CD1c-positive myeloid dendritic cell (primary cell): ENCODE measurements around the gene GULP1.

Experiments
- DNase-seq: peaks from one replicate; pipeline ENCODE4 v3.0.0-alpha.2; 2016; ENCODE audit errors: extremely low spot score

Gene GULP1

DNA sequence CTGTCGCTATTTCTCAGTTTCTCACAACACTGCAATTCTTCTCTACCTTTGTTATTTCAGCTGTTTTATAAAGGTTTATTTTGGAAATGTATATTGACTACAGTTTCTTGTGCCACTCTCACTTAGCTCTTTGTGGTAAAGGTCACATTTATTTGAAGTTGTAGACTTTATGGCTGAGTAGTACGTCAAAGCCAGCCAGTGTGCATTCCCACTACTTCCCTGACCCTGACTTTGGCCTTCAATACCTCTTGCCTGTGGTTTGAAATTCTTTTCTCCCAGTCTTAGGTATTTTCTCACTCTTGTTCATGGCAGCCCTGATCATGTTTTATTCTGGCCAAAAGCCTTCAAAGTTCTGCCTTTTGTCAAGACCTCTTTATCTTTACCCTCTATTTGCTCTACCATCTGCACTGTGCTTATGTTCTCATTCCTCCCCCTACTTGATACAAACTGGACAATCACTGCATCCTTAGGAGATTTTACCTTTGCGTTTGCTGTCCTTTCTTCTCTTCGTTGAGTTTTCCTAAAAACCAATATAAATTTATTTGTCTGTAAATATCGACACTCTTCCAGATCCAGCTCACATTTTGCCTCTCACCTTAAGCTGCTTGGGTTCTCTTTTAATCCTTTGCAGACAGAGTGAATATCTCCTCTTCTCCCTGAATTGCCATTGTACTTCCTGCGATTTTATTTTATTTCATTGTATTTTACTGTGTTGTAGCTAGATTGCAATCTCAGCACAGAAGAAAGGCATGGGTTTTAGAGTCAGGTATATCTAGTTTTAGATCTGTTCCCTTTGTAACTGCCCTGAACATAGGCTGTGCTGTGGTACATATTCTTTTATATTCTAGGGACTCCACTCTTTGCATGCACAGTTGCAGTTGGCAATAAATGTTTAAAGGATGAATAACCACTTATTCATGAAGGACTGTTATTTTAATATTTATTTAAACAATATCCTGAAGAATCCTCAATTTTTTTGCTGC, 31.2 kb downstream of the GULP1 start:
- no peak for DNase-seq

GRCh38 chr2:188324067-188324466, 32.4 kb downstream of the GULP1 start:
- no peak for DNase-seq

- DNase-seq: no peak
These were observed 34.6 kb downstream of the GULP1 start for GRCh38 chr2:188326290-188326668.

- no peak for DNase-seq
These were observed 35.1 kb downstream of the GULP1 start for GRCh38 chr2:188326669-188327301.

DNA sequence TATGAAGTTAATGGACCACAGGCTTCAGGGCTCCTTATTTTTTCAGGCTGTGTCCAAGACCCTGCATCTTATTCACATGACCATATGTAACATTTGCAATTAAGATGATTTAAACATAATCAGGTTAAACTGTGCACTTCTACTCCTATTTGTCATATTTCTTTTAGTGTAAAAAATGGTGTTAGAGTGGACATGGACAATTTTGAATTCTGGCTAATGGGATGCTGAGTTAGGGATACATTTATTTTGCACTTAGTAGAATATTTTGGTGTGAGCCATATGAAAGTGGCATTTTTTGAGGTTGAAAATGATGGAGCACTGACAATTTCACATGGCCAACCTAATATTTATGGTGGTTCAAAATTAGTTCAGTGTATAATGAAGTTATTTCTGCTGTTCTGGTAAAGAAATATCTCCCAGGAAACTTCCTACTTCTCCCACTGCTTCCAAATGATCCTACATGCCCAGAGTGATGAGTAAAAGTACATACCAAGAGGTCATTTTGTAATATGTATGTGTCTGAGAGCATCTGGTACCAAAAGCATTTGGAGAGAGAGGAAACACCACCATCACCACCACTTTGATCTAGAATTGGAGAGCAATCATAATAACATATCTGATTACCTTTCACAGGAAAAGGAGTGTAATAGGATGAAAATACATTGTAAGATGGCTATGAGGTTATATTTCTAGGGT, 36.0 kb downstream of the GULP1 start:
- no peak for DNase-seq

DNA sequence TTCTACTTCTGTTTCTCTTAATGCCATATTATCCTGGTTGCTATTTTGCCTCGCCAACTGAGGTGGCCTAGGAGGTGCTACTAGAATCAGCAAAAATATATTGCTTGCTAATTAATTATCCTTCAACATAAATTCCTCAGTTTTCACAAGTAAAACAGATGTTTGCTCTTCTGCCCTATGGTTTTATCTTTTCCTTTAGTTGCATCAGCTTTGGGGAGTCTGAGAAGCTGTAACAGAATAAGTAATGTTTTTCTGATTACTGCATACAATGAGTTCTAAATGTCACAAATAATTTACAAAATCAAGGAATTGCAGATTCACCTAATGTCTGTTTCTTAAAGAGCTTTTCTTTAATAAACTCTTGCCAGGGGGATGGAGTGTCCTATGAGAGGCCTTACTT, 36.7 kb downstream of the GULP1 start:
- no peak for DNase-seq

- DNase-seq: no peak
These were observed 38.8 kb downstream of the GULP1 start for GRCh38 chr2:188330316-188331053.

DNA sequence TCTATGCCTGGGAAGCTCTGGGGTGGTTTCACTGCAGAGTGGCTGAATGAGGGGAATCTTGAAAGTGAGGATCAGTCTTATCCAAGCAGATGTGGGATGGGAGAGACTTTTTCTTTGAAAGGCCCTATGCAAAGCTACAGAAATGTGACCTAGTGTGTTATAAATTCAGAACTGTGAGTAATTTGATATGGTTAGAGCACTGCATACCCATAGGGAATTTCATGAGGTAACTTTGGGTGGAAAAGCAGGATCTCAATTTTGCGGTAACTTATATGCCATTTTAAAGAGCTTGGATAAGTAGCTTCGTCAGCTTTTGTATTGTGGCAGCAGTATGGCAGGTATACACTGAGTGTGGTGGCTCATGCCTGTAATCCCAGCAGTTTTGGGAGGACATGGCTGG, 40.9 kb downstream of the GULP1 start:
- no peak for DNase-seq

DNA sequence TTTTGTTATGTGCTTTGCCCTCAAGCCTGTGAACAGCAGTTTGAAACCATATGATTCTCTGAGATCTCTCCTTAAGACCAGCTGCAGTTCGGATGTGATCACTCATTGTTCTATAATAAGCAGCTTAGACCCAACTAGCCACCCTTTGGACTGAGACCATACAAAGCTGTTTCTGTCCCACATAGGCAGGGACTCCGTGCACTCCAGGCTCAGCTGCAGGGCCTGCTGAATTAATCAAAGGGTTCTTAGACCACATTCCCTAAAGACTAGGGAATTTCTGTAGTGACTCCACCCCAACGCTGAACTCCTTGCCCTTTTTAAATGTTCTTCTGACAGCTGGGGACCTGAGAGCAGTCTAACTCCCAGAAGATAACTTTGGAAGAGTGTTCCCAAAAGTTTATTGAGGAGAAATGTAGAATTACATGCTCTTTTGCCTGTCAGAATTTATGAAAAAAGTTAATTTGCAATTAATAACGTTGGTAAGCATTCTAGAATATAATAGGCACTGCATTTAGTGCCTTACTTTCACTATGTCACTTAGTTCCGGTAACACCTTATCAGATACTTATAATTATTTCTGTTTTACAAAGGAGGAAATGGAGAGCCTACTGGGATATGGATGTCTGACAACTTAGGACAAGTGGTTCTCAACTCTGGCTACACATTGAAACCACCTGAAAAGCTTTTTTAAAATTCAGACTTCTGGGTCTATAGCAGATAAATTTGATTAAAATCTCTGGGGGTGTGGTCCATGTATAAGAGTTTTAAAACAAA, 42.3 kb downstream of the GULP1 start:
- no peak for DNase-seq

DNA sequence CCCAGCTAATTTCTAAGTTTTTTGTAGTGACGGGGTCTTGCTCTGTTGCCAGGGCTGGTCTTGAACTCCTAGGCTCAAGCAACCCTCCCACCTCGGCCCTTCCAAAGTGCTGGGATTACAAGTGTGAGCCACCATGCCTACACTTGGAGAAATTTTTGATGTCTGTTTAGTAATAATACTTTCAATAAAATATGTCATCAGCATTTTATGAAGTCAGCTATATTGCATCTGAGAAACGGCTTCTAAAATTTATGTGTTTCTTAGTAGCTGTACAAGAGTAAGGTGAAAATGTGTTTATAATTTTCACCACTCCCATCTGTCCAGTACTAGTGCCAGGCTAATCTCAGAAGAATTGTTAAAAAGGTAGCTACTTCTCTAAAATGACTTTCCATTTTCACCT, 46.8 kb downstream of the GULP1 start:
- DNase-seq: no peak

GRCh38 chr2:188340257-188340656, 48.6 kb downstream of the GULP1 start:
- DNase-seq: no peak

DNA sequence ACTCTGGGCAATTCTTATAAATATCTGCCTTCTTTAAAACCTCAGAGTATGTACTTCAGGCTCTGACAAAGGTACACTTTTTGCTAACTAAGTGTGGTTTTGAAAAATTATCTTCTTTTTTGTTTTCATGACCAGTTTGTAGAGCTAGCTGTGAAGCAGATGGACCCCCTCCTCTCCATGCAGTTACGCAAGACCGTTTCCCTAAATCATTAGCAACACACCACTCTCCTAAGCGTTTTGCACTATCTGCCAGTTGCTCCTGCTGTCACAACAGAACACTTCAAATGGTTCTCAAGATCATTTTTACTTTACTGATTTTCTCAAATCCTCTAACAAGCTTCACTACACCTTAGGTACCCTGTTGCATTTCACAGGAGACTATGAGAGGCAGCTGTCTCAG, 53.3 kb downstream of the GULP1 start:
- DNase-seq: no peak

GRCh38 chr2:188345426-188345825, 53.8 kb downstream of the GULP1 start:
- DNase-seq: no peak

GRCh38 chr2:188345831-188346458, 54.3 kb downstream of the GULP1 start:
- DNase-seq: no peak

DNA sequence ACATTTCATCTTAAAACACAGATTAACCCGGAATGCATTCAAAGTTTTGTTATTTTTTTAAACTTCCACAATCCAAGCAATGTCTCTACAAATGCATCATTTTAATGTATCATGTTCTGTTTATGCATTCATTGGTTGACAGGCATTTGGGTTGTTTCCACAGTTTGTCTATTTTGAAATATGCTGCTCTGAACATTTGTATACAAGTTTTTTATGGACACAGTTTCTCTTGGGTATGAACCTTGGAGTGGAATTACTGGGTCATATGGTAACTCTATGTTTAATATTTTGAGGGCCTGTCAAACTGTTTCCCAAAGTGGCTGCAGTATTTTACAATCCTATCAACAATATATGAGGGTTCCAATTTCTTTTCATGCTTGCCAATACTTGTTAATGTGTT, 57.3 kb downstream of the GULP1 start:
- no peak for DNase-seq

- DNase-seq: no peak
These were observed 61.6 kb downstream of the GULP1 start for GRCh38 chr2:188353282-188353681.

DNA sequence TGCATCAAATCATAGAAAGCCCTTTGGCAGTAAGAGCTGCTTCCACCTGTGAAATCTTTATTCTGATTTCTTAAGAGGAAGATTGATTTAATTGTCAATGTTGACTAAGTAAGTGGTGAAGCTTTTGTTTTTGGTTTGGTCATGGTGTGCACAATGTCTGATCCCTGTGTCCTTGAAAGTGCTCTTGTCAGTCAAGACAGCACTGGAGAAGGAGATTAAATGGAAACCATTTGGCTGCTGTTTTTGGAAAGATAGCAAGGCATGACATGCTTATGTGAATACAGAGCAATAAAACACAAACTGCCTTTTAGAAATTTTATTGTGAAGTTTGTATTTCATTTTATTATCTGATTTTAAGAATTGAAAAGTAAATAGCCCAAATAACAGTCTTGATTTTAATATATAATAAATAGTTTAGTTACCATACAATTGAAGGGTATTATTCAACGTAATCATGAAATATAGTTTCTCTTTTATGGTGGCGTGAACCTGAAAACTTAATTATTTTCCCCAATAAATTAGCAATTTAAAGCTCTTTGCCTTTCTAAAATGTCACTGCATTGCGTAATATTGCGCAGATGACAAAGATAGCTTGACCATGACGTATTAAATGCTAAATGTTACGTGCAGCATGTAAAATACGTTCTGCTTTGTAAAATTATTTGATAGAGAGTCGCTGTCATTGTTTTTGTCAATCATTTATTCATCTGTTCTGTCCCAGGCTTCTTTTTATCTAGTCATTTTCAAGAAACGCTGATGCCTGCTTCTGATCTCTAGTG, 69.0 kb downstream of the GULP1 start:
- DNase-seq: no peak

GRCh38 chr2:188364033-188364630, 72.5 kb downstream of the GULP1 start:
- DNase-seq: no peak

- DNase-seq: no peak
These were observed 73.5 kb downstream of the GULP1 start for GRCh38 chr2:188365058-188365641.
